ENCODE measurements around the gene ZNF559.
"Not testable (repeated sequence)": the region's sequence is repeated elsewhere in the genome, so short reads cannot be mapped to it uniquely, and the experiment has no call there.

The ZNF559 gene

DNA sequence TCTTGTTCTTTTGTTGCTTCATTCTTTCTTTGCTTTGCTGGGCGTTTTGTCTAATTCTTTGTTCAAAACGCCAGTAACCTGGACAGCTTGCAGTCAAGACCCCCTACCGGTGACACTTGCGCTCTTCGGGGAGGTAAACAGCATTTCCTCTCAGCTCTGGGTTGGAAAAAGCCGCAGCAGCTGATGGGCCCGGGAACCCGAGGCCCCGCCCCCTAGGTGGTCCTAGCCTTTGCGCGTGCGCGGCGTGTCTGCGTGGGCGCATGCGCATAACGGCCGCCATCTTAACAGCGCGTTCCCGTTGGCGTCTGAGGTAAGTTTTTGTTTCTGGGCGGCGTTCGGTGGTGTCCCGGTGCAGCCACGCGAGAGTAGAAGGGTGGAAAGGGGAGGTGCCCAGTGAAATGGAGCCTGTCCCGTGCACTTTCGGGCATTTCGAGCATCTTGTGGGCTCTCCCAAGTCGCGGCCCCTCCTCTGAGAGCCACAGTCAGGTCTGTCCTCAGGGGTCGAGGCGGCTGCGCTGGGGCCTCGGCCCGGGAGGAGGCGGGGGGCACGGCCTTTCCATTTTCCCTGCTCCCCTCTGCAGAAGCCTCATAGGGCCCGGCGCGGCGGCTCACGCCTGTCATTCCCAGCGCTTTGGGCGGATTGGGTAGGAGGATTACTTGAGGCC lies at the start of gene ZNF559:
TSS of gene ZNF559 (plus strand) at position 261 of the 665 bp plus-strand sequence. CDS start 14,371 bp downstream, outside the sequence.
- H3K4me1 ChIP-seq (ENCODE audit: insufficient read depth, insufficient read length), result no peaks in the 10 kb centered on the region
- H3K27me3 ChIP-seq (ENCODE audit: insufficient read depth, insufficient read length), result no peaks in the 10 kb centered on the region
- H3K9ac ChIP-seq (ENCODE audit: insufficient read length, low read depth), result peak within 1 kb of the TSS; percentile 89
- H3K36me3 ChIP-seq (ENCODE audit: insufficient read depth, insufficient read length, low read length), result peaks cover 30% of the 10 kb centered on the region
- H3K4me3 ChIP-seq (ENCODE audit: insufficient read length, low read depth), result peak within 1 kb of the TSS; percentile 81
- peak; percentile 59 for TF ChIP-seq YY1 (IDR thresholded peaks at IDR 0.05; ENCODE audit: insufficient read depth, insufficient read length)
- TF ChIP-seq ZNF274 (IDR thresholded peaks at IDR 0.05; ENCODE audit: low read depth, low read length), result no peak
- peaks cover 48% of the 10 kb centered on the region for H3K9me3 ChIP-seq (ENCODE audit: insufficient read depth, low read length)
- DNase-seq (ENCODE audit: low read depth, low spot score), result peak; percentile 96

DNA sequence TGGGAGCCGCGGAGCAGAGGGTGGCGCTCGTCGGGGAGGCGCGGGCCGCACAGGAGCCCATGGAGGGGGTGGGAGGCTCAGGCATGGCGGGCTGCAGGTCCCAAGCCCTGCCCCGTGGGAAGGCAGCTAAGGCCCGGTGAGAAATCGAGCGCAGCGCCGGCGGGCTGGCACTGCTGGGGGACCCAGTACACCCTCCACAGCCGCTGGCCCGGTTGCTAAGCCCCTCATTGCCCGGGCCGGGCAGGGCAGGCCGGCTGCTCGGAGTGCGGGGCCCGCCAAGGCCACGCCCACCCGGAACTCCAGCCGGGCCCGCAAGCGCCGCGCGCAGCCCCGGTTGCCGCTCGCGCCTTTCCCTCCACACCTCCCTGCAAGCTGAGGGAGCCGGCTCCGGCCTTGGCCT lies 40.5 kb upstream of the ZNF559 start:
- H3K36me3 ChIP-seq (ENCODE audit: insufficient read depth, insufficient read length, low read length); H3K27me3 ChIP-seq (ENCODE audit: insufficient read depth, insufficient read length); DNase-seq (ENCODE audit: low read depth, low spot score); H3K4me1 ChIP-seq (ENCODE audit: insufficient read depth, insufficient read length): not testable (repeated sequence)
- Histone ChIP-seq H3K4me3 (ENCODE audit: insufficient read length, low read depth) (peak overlapping the region; percentile 50), H3K9me3 (ENCODE audit: insufficient read depth, low read length) (peaks cover 17% of the 10 kb centered on the region; the same call in 1 of the 2 replicates), H3K9ac (ENCODE audit: insufficient read length, low read depth) (peak overlapping the region; percentile 76)

DNA sequence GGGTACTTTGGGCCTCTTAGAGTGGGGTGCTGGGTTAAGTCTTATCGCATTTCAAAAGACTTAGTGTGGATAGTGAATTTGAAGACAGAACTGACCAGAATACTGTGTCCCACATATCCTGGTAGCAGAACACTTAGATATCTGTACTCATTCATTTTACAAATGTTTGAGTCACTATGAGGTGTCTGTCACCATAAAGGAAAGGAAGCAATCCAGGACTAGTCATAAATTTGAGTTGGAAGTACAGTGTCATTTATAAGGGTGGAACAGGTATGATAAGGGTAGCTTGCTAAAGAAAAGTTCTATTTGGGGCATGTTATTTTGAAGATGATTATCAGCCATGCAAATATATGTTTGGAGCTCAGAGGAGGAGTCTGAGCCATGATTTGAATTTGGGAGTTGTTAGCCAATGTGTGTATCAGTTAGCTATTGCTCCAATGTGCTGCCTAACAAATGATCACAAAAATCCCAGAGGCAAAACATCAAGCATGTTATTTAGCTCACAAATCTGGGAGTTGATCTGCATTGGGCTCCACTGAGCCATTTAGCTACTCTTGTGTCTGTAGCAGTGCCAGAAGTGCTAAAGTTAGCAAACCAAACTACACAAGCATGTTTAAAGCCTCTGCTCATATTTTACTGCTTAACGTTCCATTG lies 34.6 kb upstream of the ZNF559 start:
- H3K9ac ChIP-seq (ENCODE audit: insufficient read length, low read depth), result no peak overlapping the region
- H3K4me1 ChIP-seq (ENCODE audit: insufficient read depth, insufficient read length), result no peaks in the 10 kb centered on the region
- H3K4me3 ChIP-seq (ENCODE audit: insufficient read length, low read depth), result no peak overlapping the region
- peaks cover 59% of the 10 kb centered on the region for H3K9me3 ChIP-seq (ENCODE audit: insufficient read depth, low read length)
- H3K36me3 ChIP-seq (ENCODE audit: insufficient read depth, insufficient read length, low read length), result peaks cover 9% of the 10 kb centered on the region
- H3K27me3 ChIP-seq (ENCODE audit: insufficient read depth, insufficient read length), result no peaks in the 10 kb centered on the region
- no peak for DNase-seq (ENCODE audit: low read depth, low spot score)
- TF ChIP-seq SUZ12 (IDR thresholded peaks at IDR 0.05; ENCODE audit: extremely low read depth, insufficient read depth, insufficient read length), result no peak
- no peak for TF ChIP-seq ZNF274 (IDR thresholded peaks at IDR 0.05; ENCODE audit: low read depth, low read length)

DNA sequence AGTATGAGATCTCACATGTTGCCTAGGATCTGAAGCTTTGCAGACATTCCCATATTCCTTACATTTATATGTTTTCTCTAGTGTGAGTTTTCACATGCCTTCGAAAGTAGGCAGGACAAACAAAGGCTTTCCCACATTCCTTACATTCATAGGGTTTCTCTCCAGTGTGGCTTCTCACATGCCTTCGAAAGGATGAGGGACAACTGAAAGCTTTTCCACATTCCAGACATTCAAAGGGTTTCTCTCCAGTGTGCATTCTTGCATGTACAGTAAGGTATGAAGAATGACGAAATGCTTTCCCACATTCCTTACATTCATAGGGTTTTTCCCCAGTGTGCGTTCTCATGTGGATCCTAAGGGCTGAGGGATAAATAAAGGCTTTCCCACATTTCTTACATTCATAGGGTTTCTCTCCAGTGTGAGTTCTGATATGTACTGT lies 28.5 kb upstream of the ZNF559 start:
- TF ChIP-seq SUZ12 (IDR thresholded peaks at IDR 0.05; ENCODE audit: extremely low read depth, insufficient read depth, insufficient read length), result no peak
- peak; percentile 96 for TF ChIP-seq ZNF274 (IDR thresholded peaks at IDR 0.05; ENCODE audit: low read depth, low read length)
- H3K27me3 ChIP-seq (ENCODE audit: insufficient read depth, insufficient read length), result no peaks in the 10 kb centered on the region
- no peak overlapping the region for H3K9ac ChIP-seq (ENCODE audit: insufficient read length, low read depth)
- H3K4me3 ChIP-seq (ENCODE audit: insufficient read length, low read depth), result no peak overlapping the region
- peaks cover 23% of the 10 kb centered on the region for H3K36me3 ChIP-seq (ENCODE audit: insufficient read depth, insufficient read length, low read length)
- H3K4me1 ChIP-seq (ENCODE audit: insufficient read depth, insufficient read length), result no peaks in the 10 kb centered on the region
- peaks cover 99% of the 10 kb centered on the region for H3K9me3 ChIP-seq (ENCODE audit: insufficient read depth, low read length)
- no peak for DNase-seq (ENCODE audit: low read depth, low spot score)

DNA sequence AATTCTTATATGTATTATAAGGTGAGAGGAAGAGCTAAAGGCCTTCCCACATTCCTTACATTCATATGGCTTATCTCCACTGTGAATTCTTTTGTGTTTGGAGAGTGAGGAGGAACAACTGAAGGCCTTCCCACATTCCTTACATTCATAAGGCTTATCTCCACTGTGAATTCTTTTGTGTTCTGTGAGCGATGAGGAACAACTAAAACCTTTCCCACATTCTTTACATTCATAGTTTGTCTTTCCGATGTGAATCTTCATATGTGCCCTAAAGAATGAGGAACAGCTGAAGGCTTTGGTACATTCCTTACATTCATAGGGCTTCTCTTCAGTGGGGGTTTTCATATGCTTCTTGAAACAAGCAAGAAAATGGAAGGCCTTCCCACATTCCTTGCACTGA lies 27.6 kb upstream of the ZNF559 start:
- Histone ChIP-seq H3K9ac (ENCODE audit: insufficient read length, low read depth) (no peak overlapping the region), H3K4me1 (ENCODE audit: insufficient read depth, insufficient read length) (no peaks in the 10 kb centered on the region), H3K9me3 (ENCODE audit: insufficient read depth, low read length) (peaks cover 97% of the 10 kb centered on the region), H3K4me3 (ENCODE audit: insufficient read length, low read depth) (no peak overlapping the region), H3K27me3 (ENCODE audit: insufficient read depth, insufficient read length) (no peaks in the 10 kb centered on the region), H3K36me3 (ENCODE audit: insufficient read depth, insufficient read length, low read length) (peaks cover 26% of the 10 kb centered on the region)
- TF ChIP-seq ZNF274 (IDR thresholded peaks at IDR 0.05; ENCODE audit: low read depth, low read length) (no peak), YY1 (IDR thresholded peaks at IDR 0.05; ENCODE audit: insufficient read depth, insufficient read length) (no peak), SUZ12 (IDR thresholded peaks at IDR 0.05; ENCODE audit: extremely low read depth, insufficient read depth, insufficient read length) (no peak)
- DNase-seq (ENCODE audit: low read depth, low spot score), result no peak

DNA sequence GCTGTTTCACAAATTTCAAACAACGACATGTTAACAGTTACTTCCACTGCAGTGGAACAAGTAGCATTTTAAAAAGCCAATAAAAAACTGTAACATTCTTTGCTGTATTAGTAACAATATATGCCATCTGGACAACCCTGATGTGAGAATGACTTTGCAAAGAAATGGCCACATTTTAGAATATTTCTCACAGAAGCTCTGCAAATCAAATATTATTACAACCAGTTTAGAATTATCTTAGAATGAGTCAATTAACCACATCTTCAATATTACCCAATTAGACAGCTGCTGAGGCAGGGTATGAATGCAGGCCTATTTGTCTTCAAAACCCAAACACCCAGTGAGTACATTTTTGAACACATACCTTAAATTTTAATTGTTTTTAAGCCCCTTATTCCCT lies 17.5 kb upstream of the ZNF559 start:
- Histone ChIP-seq H3K9me3 (ENCODE audit: insufficient read depth, low read length) (peaks cover under 1% of the 10 kb centered on the region; the same call in 1 of the 2 replicates), H3K4me1 (ENCODE audit: insufficient read depth, insufficient read length) (no peaks in the 10 kb centered on the region), H3K9ac (ENCODE audit: insufficient read length, low read depth) (no peak overlapping the region), H3K4me3 (ENCODE audit: insufficient read length, low read depth) (no peak overlapping the region), H3K27me3 (ENCODE audit: insufficient read depth, insufficient read length) (no peaks in the 10 kb centered on the region), H3K36me3 (ENCODE audit: insufficient read depth, insufficient read length, low read length) (peaks cover 15% of the 10 kb centered on the region)
- DNase-seq (ENCODE audit: low read depth, low spot score), result no peak
- TF ChIP-seq SUZ12 (IDR thresholded peaks at IDR 0.05; ENCODE audit: extremely low read depth, insufficient read depth, insufficient read length), result no peak
- no peak for TF ChIP-seq YY1 (IDR thresholded peaks at IDR 0.05; ENCODE audit: insufficient read depth, insufficient read length)
- TF ChIP-seq ZNF274 (IDR thresholded peaks at IDR 0.05; ENCODE audit: low read depth, low read length), result no peak

DNA sequence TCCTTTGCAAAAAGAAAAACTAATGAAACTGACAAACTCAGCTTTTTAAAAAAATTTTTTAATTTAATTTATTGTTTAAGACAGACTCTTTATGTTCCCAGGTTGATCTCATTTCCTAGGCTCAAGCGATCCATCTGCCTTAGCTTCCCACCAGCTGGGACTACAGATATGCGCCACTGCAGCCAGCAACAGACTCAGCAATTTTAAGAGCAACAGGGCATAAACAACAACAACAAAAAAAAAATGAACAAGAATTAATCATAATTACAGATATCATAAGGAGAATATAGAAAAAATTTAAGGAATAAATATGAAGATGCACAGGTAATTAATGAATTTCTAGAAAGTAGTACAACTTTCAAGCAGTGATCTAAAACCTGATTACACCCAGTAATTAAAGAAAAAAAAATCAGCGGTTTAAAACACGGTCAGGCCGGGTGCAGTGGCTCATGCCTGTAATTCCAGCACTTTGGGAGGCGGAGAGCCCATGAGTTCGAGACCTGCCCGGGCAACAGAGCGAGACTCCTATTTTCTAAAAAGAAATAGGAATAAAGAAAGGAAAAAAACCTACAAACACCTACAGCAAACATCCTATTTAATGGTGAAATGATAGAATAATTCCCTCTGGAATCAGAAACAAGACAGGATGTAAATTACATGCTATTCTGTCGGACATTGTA lies 15.7 kb upstream of the ZNF559 start:
- no peaks in the 10 kb centered on the region for H3K27me3 ChIP-seq (ENCODE audit: insufficient read depth, insufficient read length)
- no peak overlapping the region for H3K4me3 ChIP-seq (ENCODE audit: insufficient read length, low read depth)
- no peak overlapping the region for H3K9ac ChIP-seq (ENCODE audit: insufficient read length, low read depth)
- peaks cover 11% of the 10 kb centered on the region; the same call in 1 of the 2 replicates for H3K9me3 ChIP-seq (ENCODE audit: insufficient read depth, low read length)
- no peak for DNase-seq (ENCODE audit: low read depth, low spot score)
- H3K36me3 ChIP-seq (ENCODE audit: insufficient read depth, insufficient read length, low read length), result peaks cover 5% of the 10 kb centered on the region
- no peaks in the 10 kb centered on the region for H3K4me1 ChIP-seq (ENCODE audit: insufficient read depth, insufficient read length)
- TF ChIP-seq YY1 (IDR thresholded peaks at IDR 0.05; ENCODE audit: insufficient read depth, insufficient read length) (no peak), ZNF274 (IDR thresholded peaks at IDR 0.05; ENCODE audit: low read depth, low read length) (no peak), SUZ12 (IDR thresholded peaks at IDR 0.05; ENCODE audit: extremely low read depth, insufficient read depth, insufficient read length) (no peak)

All from NT2/D1 (cell line).